Suppressor macrophage (primary cell): ENCODE measurements around the gene KCNN3.
A peak's percentile ranks its signal among the peaks of the same experiment; 100 is the strongest.
"Not testable (repeated sequence)": the region's sequence is repeated elsewhere in the genome, so short reads cannot be mapped to it uniquely, and the experiment has no call there.

Source experiments
- DNase-seq, 4 experiments: peaks; one replicate each; pipeline ENCODE4 v3.0.0-alpha.2; 2020 to 2022

The KCNN3 gene

GRCh38 chr1:154696456-154696855 is 173.6 kb downstream of the KCNN3 start:
- DNase-seq = no peak

GRCh38 chr1:154695985-154696384 is 174.1 kb downstream of the KCNN3 start:
- DNase-seq = peak in 2 of 4 experiments; percentile 15 to 26

GRCh38 chr1:154694995-154695394 is 175.1 kb downstream of the KCNN3 start:
- no peak for DNase-seq

GRCh38 chr1:154689083-154689482 is 181.0 kb downstream of the KCNN3 start:
- DNase-seq = no peak

GRCh38 chr1:154686507-154686906 is 183.6 kb downstream of the KCNN3 start:
- DNase-seq = no peak

- DNase-seq = no peak
Measured at GRCh38 chr1:154683820-154684219, 186.3 kb downstream of the KCNN3 start.

- no peak for DNase-seq
Measured at GRCh38 chr1:154682254-154682653, 187.8 kb downstream of the KCNN3 start.

- not testable (repeated sequence) for DNase-seq
Measured at GRCh38 chr1:154677844-154678243, 192.2 kb downstream of the KCNN3 start.

GRCh38 chr1:154676847-154677246 is 193.2 kb downstream of the KCNN3 start:
- DNase-seq = not testable (repeated sequence)

- not testable (repeated sequence) for DNase-seq
Measured at GRCh38 chr1:154674456-154674855, 195.6 kb downstream of the KCNN3 start.

GRCh38 chr1:154672245-154672644 is 197.8 kb downstream of the KCNN3 start:
- DNase-seq = not testable (repeated sequence)

GRCh38 chr1:154671412-154671811 is 198.7 kb downstream of the KCNN3 start:
- not testable (repeated sequence) for DNase-seq

- not testable (repeated sequence) for DNase-seq
Measured at GRCh38 chr1:154670310-154671270, 199.5 kb downstream of the KCNN3 start.

- DNase-seq = peak; percentile 80 to 85 (median 83)
Measured at GRCh38 chr1:154669464-154670282, 200.4 kb downstream of the KCNN3 start.

- DNase-seq = no peak
Measured at GRCh38 chr1:154666051-154666790, 203.9 kb downstream of the KCNN3 start.

GRCh38 chr1:154664331-154665002 is 205.6 kb downstream of the KCNN3 start:
- DNase-seq = no peak

GRCh38 chr1:154663471-154664060 is 206.5 kb downstream of the KCNN3 start:
- no peak for DNase-seq

GRCh38 chr1:154661110-154661509 is 209.0 kb downstream of the KCNN3 start:
- no peak for DNase-seq

GRCh38 chr1:154659823-154660592 is 210.1 kb downstream of the KCNN3 start:
- DNase-seq = no peak

- peak; percentile 66 to 83 (median 78) for DNase-seq
Measured at GRCh38 chr1:154657556-154657955, 212.5 kb downstream of the KCNN3 start.

- no peak for DNase-seq
Measured at GRCh38 chr1:154652893-154653292, 217.2 kb downstream of the KCNN3 start.
